Fibroblast of lung (primary cell): ENCODE measurements around the gene DEPDC5. TPM values are rescaled to one million over a fixed set of nuclear protein-coding genes. Genes with fewer than 3 reads are reported as not detected.
A peak's percentile ranks its signal among the peaks of the same experiment; 100 is the strongest.

Source experiments
- DNase-seq, 2 donors: peaks; one replicate each; pipeline versions ENCODE4 v3.0.0 to v3.0.0-alpha.2; 2010; ENCODE audit warnings: low read depth in 2 of 2
- H2AFZ ChIP-seq: 2 replicates; pipeline ENCODE4 v1.5.1; 2012; ENCODE audit warnings: low read length, control low read depth, inconsistent platforms
- H3K27ac ChIP-seq: 2 replicates; pipeline ENCODE4 v1.5.1; 2011; ENCODE audit warnings: low read length, control low read depth; ENCODE audit not compliant: insufficient read depth
- H3K27me3 ChIP-seq: 2 replicates; pipeline ENCODE4 v1.5.1; 2011; ENCODE audit warnings: mild to moderate bottlenecking, low read length; ENCODE audit not compliant: control insufficient read depth, insufficient read depth
- H3K36me3 ChIP-seq: 2 replicates; pipeline ENCODE4 v1.5.1; 2011; ENCODE audit warnings: low read length; ENCODE audit not compliant: control insufficient read depth, insufficient read depth
- H3K4me1 ChIP-seq: 2 replicates; pipeline ENCODE4 v1.5.1; 2011; ENCODE audit warnings: low read length; ENCODE audit not compliant: control insufficient read depth, insufficient read depth; ENCODE audit errors: extremely low read depth
- H3K4me2 ChIP-seq: 2 replicates; pipeline ENCODE4 v1.5.1; 2011; ENCODE audit warnings: low read length, control low read depth; ENCODE audit not compliant: insufficient read depth; ENCODE audit errors: extremely low read depth
- H3K4me3 ChIP-seq, 4 experiments: fragments of 200-600 bp in 1 of 4; sonication (generic) in 1 of 4; replicated peaks in 1 of 4; 2 replicates each; pipeline ENCODE4 v1.5.1; 2011 to 2016; ENCODE audit warnings: low read length in 4 of 4, low read depth in 3 of 4, mild to moderate bottlenecking in 3 of 4, control low read depth in 2 of 4, inconsistent platforms in 1 of 4, mixed read lengths in 1 of 4; ENCODE audit not compliant: insufficient read depth in 1 of 4; ENCODE audit errors: control extremely low read depth in 1 of 4
- H3K79me2 ChIP-seq: 2 replicates; pipeline ENCODE4 v1.5.1; 2012; ENCODE audit warnings: mild to moderate bottlenecking, low read length, inconsistent platforms; ENCODE audit not compliant: control insufficient read depth, insufficient read depth
- H3K9ac ChIP-seq: 2 replicates; pipeline ENCODE4 v1.5.1; 2011; ENCODE audit warnings: mild to moderate bottlenecking, low read length, control low read depth; ENCODE audit not compliant: insufficient read depth
- H3K9me3 ChIP-seq: 2 replicates; pipeline ENCODE4 v1.5.1; 2012; ENCODE audit warnings: low read depth, low read length; ENCODE audit not compliant: control insufficient read depth, insufficient read depth
- H4K20me1 ChIP-seq: 2 replicates; pipeline ENCODE4 v1.5.1; 2011; ENCODE audit warnings: low read length; ENCODE audit not compliant: control insufficient read depth, insufficient read depth; ENCODE audit errors: extremely low read depth
- EZH2 ChIP-seq: IDR thresholded peaks from 2 replicates; pipeline ENCODE4 v1.5.1; 2012; ENCODE audit warnings: low read length, control low read depth, mild to moderate bottlenecking; ENCODE audit errors: missing control alignments
- polyA plus RNA-seq, 2 donors: library from polyadenylated mRNA; depleted of rRNA in 1 of 2; stranded (reverse) in 1 of 2; unstranded in 1 of 2; fragments of >200 nt; gene quantifications; 2 replicates each; pipeline ENCODE4 v1.2.1, GENCODE V29; 2011 to 2012; ENCODE audit warnings: missing spikeins in 1 of 2
- total RNA-seq: library from RNA; depleted of rRNA; stranded (reverse); fragments of >200 nt; gene quantifications from 2 replicates; pipeline ENCODE4 v1.2.1, GENCODE V29; 2014
- TF ChIP-seq, protein P1 (sequence below), 2 donors: IDR thresholded peaks in 1 of 2; conservative IDR thresholded peaks in 1 of 2; 1 replicate in 1 of 2; 2 replicates in 1 of 2; pipeline ENCODE4 v1.5.1; 2011 to 2012; ENCODE audit warnings: low read length in 2 of 2, control low read depth in 1 of 2, inconsistent platforms in 1 of 2, low read depth in 1 of 2, mild to moderate bottlenecking in 1 of 2

DEPDC5 gene
- total and polyA plus RNA-seq, 2 donors (not counting 1 experiment from before 2014, with no cell fraction given), result 10.4 to 10.7 TPM

DNA sequence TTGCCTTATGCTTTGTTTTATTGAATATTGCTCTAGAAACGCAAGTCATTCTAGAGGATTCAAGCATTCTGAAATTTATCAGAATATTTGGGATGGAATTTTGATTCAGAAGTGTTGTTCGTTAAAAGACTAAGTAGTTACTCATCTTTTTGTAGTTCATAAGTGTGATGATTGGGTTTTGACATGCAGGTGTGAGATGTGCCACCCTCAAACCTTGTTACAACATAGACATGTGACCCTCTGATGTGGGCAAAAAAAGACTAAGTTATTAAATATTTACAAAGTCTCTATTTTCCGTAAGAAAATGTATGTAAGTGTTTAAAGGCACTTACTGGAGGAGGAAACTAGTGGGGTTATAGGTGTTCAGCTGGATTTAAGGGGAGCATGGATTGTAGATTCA is 199.4 kb downstream of the DEPDC5 start:
- TF ChIP-seq, protein P1, sequence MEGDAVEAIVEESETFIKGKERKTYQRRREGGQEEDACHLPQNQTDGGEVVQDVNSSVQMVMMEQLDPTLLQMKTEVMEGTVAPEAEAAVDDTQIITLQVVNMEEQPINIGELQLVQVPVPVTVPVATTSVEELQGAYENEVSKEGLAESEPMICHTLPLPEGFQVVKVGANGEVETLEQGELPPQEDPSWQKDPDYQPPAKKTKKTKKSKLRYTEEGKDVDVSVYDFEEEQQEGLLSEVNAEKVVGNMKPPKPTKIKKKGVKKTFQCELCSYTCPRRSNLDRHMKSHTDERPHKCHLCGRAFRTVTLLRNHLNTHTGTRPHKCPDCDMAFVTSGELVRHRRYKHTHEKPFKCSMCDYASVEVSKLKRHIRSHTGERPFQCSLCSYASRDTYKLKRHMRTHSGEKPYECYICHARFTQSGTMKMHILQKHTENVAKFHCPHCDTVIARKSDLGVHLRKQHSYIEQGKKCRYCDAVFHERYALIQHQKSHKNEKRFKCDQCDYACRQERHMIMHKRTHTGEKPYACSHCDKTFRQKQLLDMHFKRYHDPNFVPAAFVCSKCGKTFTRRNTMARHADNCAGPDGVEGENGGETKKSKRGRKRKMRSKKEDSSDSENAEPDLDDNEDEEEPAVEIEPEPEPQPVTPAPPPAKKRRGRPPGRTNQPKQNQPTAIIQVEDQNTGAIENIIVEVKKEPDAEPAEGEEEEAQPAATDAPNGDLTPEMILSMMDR (conservative IDR thresholded peaks at IDR 0.05 in 1 of 2, IDR thresholded peaks at IDR 0.05 in 1 of 2; ENCODE audit: low read depth in 1 of 2, low read length in 2 of 2), result no peak
- no peak for TF ChIP-seq EZH2
- H3K4me1 ChIP-seq, result peaks cover 29% of the 10 kb centered on the region
- no peak overlapping the region for H3K4me3 ChIP-seq
- peaks cover 5% of the 10 kb centered on the region for H3K36me3 ChIP-seq
- no peak overlapping the region for H3K9ac ChIP-seq
- no peak for DNase-seq
- H3K27me3 ChIP-seq, result no peaks in the 10 kb centered on the region
- peaks cover 76% of the 10 kb centered on the region for H3K79me2 ChIP-seq
- no peaks in the 10 kb centered on the region for H3K9me3 ChIP-seq
- no peak overlapping the region for H2AFZ ChIP-seq
- H3K27ac ChIP-seq, result no peak overlapping the region
- peaks cover 2% of the 10 kb centered on the region for H4K20me1 ChIP-seq
- H3K4me2 ChIP-seq, result no peak overlapping the region

- H4K20me1 ChIP-seq, result peaks cover 2% of the 10 kb centered on the region
- H3K4me2 ChIP-seq, result no peak overlapping the region
Observed at GRCh38 chr22:31954535-31955523, 201.0 kb downstream of the DEPDC5 start.

GRCh38 chr22:31956360-31956759 is 202.5 kb downstream of the DEPDC5 start:
- Histone ChIP-seq H2AFZ (no peak overlapping the region), H4K20me1 (peaks cover 2% of the 10 kb centered on the region), H3K4me3 (no peak overlapping the region), H3K27ac (no peak overlapping the region), H3K4me2 (no peak overlapping the region), H3K36me3 (peaks cover 3% of the 10 kb centered on the region), H3K9me3 (no peaks in the 10 kb centered on the region), H3K27me3 (no peaks in the 10 kb centered on the region), H3K4me1 (peaks cover 21% of the 10 kb centered on the region), H3K9ac (no peak overlapping the region), H3K79me2 (peaks cover 45% of the 10 kb centered on the region)
- no peak for TF ChIP-seq EZH2
- TF ChIP-seq, protein P1 (conservative IDR thresholded peaks at IDR 0.05 in 1 of 2, IDR thresholded peaks at IDR 0.05 in 1 of 2; ENCODE audit: low read depth in 1 of 2, low read length in 2 of 2), result no peak
- no peak for DNase-seq

More at GRCh38 chr22:31954535-31955523, 201.0 kb downstream of the DEPDC5 start:
- H3K4me1 ChIP-seq, result peaks cover 29% of the 10 kb centered on the region
- TF ChIP-seq, protein P1 (conservative IDR thresholded peaks at IDR 0.05 in 1 of 2, IDR thresholded peaks at IDR 0.05 in 1 of 2; ENCODE audit: low read depth in 1 of 2, low read length in 2 of 2), result no peak
- TF ChIP-seq EZH2, result no peak
- H3K9me3 ChIP-seq, result no peaks in the 10 kb centered on the region
- peaks cover 3% of the 10 kb centered on the region for H3K36me3 ChIP-seq
- H3K9ac ChIP-seq, result no peak overlapping the region
- no peak overlapping the region for H3K27ac ChIP-seq
- no peaks in the 10 kb centered on the region for H3K27me3 ChIP-seq
- H3K79me2 ChIP-seq, result peaks cover 61% of the 10 kb centered on the region
- peak; percentile 54 to 68 for DNase-seq
- no peak overlapping the region for H2AFZ ChIP-seq
- no peak overlapping the region for H3K4me3 ChIP-seq
